IMR-90 (cell line): ENCODE measurements around the gene RIPOR2. TPM values are rescaled to one million over a fixed set of nuclear protein-coding genes. Genes with fewer than 3 reads are reported as not detected.

Experiments
- ATAC-seq: fragments of 200-7000 bp; cut with Tn5 transposase; 2 replicates; pipeline ENCODE4 v1.9.1; 2020; ENCODE audit warnings: low read depth, mild to moderate bottlenecking, moderate library complexity
- BruUV-seq: library from RNA; stranded (reverse); fragments of 400-500 nt; replicated peaks from 2 replicates; lab custom pipeline; 2021; lab: Mats Ljungman, UMichigan
- CTCF ChIA-PET: fragments of 300-600 bp; formaldehyde crosslinking; extraction: SDS; loops from one replicate; lab custom pipeline; 2021; ENCODE audit warnings: antibody characterized with exemption; lab: Yijun Ruan, JAX
- POLR2A ChIA-PET: fragments of 300-600 bp; sonication (Branson Sonifier 250); formaldehyde crosslinking; loops from one replicate; lab custom pipeline; 2022; ENCODE audit warnings: antibody characterized with exemption; ENCODE audit not compliant: unreplicated experiment; lab: Charles Lee
- DNase-seq: peaks from one replicate; pipeline ENCODE4 v3.0.0; 2013
- H2AFZ ChIP-seq: replicated peaks from 2 replicates; pipeline ENCODE3; 2013; ENCODE audit warnings: low read length, mild to moderate bottlenecking; ENCODE audit not compliant: poor library complexity
- H2AK5ac ChIP-seq: 2 replicates; pipeline ENCODE4 v1.6.1; 2013; ENCODE audit warnings: low read depth, low read length, inconsistent platforms
- H2AK9ac ChIP-seq: replicated peaks from 2 replicates; pipeline ENCODE3; 2013; ENCODE audit warnings: mild to moderate bottlenecking, low read depth, low read length, moderate library complexity; ENCODE audit not compliant: poor library complexity
- H2BK120ac ChIP-seq: 2 replicates; pipeline ENCODE4 v1.6.1; 2013; ENCODE audit warnings: low read depth, low read length, inconsistent platforms
- H2BK15ac ChIP-seq: 3 replicates; pipeline ENCODE4 v1.6.1; 2013; ENCODE audit warnings: low read depth, low read length, inconsistent platforms
- H2BK20ac ChIP-seq: 2 replicates; pipeline ENCODE4 v1.6.1; 2013; ENCODE audit warnings: low read depth, mild to moderate bottlenecking, inconsistent platforms, low read length, moderate library complexity
- H2BK5ac ChIP-seq: 2 replicates; pipeline ENCODE4 v1.6.1; 2013; ENCODE audit warnings: mild to moderate bottlenecking, low read depth, low read length, inconsistent platforms; ENCODE audit not compliant: poor library complexity, severe bottlenecking
- H3K14ac ChIP-seq: replicated peaks from 2 replicates; pipeline ENCODE4 v1.6.1; 2013; ENCODE audit warnings: low read depth, low read length, inconsistent platforms
- H3K18ac ChIP-seq: 2 replicates; pipeline ENCODE4 v1.6.1; 2013; ENCODE audit warnings: low read depth, low read length, control low read depth
- H3K23ac ChIP-seq: 2 replicates; pipeline ENCODE4 v1.6.1; 2013; ENCODE audit warnings: low read depth, low read length, inconsistent platforms
- H3K27ac ChIP-seq: 2 replicates; pipeline ENCODE4 v1.5.1; 2013; ENCODE audit warnings: mild to moderate bottlenecking, control low read depth, low read length; ENCODE audit not compliant: insufficient read depth
- H3K27me3 ChIP-seq: 2 replicates; pipeline ENCODE4 v1.6.1; 2013; ENCODE audit warnings: low read length; ENCODE audit not compliant: control insufficient read depth, insufficient read depth
- H3K36me3 ChIP-seq: 2 replicates; pipeline ENCODE4 v1.6.1; 2013; ENCODE audit warnings: low read length, mixed read lengths; ENCODE audit not compliant: control insufficient read depth, insufficient read depth
- H3K4ac ChIP-seq: 2 replicates; pipeline ENCODE4 v1.6.1; 2013; ENCODE audit warnings: low read depth, low read length, inconsistent platforms
- H3K4me1 ChIP-seq: 2 replicates; pipeline ENCODE4 v1.6.1; 2013; ENCODE audit warnings: low read length, mixed read lengths; ENCODE audit not compliant: control insufficient read depth, insufficient read depth
- H3K4me2 ChIP-seq: 2 replicates; pipeline ENCODE4 v1.6.1; 2013; ENCODE audit warnings: low read depth, mild to moderate bottlenecking, control low read depth, low read length, moderate library complexity
- H3K4me3 ChIP-seq: 2 replicates; pipeline ENCODE4 v1.5.1; 2013; ENCODE audit warnings: low read depth, mild to moderate bottlenecking, control low read depth, low read length, moderate library complexity; ENCODE audit not compliant: insufficient read depth
- H3K56ac ChIP-seq: 2 replicates; pipeline ENCODE4 v1.6.1; 2013; ENCODE audit warnings: low read length, inconsistent platforms; ENCODE audit not compliant: insufficient read depth; ENCODE audit errors: extremely low read depth
- H3K79me1 ChIP-seq, 2 experiments: 2 replicates each; pipeline ENCODE4 v1.6.1; 2013; ENCODE audit warnings: low read length in 2 of 2, inconsistent platforms in 1 of 2, low read depth in 1 of 2
- H3K9ac ChIP-seq: 2 replicates; pipeline ENCODE4 v1.6.1; 2013; ENCODE audit warnings: low read depth, low read length, control low read depth
- H3K9me1 ChIP-seq: 2 replicates; pipeline ENCODE4 v1.6.1; 2013; ENCODE audit warnings: low read length, inconsistent platforms; ENCODE audit not compliant: insufficient read depth
- H3K9me3 ChIP-seq: 2 replicates; pipeline ENCODE4 v1.6.1; 2013; ENCODE audit warnings: low read length; ENCODE audit not compliant: control insufficient read depth, insufficient read depth
- H4K20me1 ChIP-seq: 2 replicates; pipeline ENCODE4 v1.6.1; 2013; ENCODE audit warnings: low read length, inconsistent platforms; ENCODE audit not compliant: insufficient read depth
- H4K5ac ChIP-seq: 2 replicates; pipeline ENCODE4 v1.6.1; 2013; ENCODE audit warnings: mild to moderate bottlenecking, low read depth, low read length, control low read depth
- H4K8ac ChIP-seq, 2 experiments: 2 replicates each; pipeline ENCODE4 v1.6.1; 2013; ENCODE audit warnings: low read depth in 2 of 2, low read length in 2 of 2, control low read depth in 1 of 2, inconsistent platforms in 1 of 2
- H4K91ac ChIP-seq: 2 replicates; pipeline ENCODE4 v1.6.1; 2013; ENCODE audit warnings: low read depth, low read length, inconsistent platforms; ENCODE audit not compliant: insufficient read depth
- CEBPB ChIP-seq: IDR thresholded peaks from 2 replicates; pipeline ENCODE4 v1.6.1; 2012; ENCODE audit warnings: low read depth, low read length, improper control_type of control experiment
- FOS ChIP-seq: fragments of 150-350 bp; IDR thresholded peaks from 2 replicates; pipeline ENCODE4 v1.6.1; 2016; ENCODE audit warnings: low read depth, low read length
- MAFK ChIP-seq: IDR thresholded peaks from 2 replicates; pipeline ENCODE4 v1.6.1; 2012; ENCODE audit warnings: low read depth, low read length, improper control_type of control experiment
- MXI1 ChIP-seq: IDR thresholded peaks from 2 replicates; pipeline ENCODE4 v1.6.1; 2012; ENCODE audit warnings: low read depth, mild to moderate bottlenecking, low read length, moderate library complexity, borderline replicate concordance
- NFE2L2 ChIP-seq: fragments of 150-350 bp; IDR thresholded peaks from 2 replicates; pipeline ENCODE4 v1.6.1; 2016; ENCODE audit warnings: low read depth, mild to moderate bottlenecking, low read length
- POLR2A ChIP-seq: IDR thresholded peaks from 2 replicates; pipeline ENCODE4 v1.6.1; 2012; ENCODE audit warnings: mild to moderate bottlenecking, low read depth, low read length
- SMC3 ChIP-seq: fragments of 150-350 bp; IDR thresholded peaks from 2 replicates; pipeline ENCODE4 v1.6.1; 2016; ENCODE audit warnings: low read depth, mild to moderate bottlenecking, antibody characterized with exemption, low read length, moderate library complexity
- WGBS, 2 experiments: methylation state at CpG; one replicate each; pipeline versions ENCODE4 v1.1.5 to v1.1.7; 2013; ENCODE audit warnings: missing lambda C conversion rate in 2 of 2; ENCODE audit not compliant: insufficient read length in 1 of 2; ENCODE audit errors: extremely low coverage in 2 of 2; 5-methylcytosine and 5-hydroxymethylcytosine counted together
- dilution Hi-C: fragments of 300-500 bp; cut with HindIII; formaldehyde crosslinking; loops from one replicate; pipeline ENCODE4 v1.14.3; 2018; ENCODE audit warnings: low sequenced_read_pairs; ENCODE audit not compliant: unreplicated experiment
- in situ Hi-C: fragments of 300-500 bp; cut with MboI; formaldehyde crosslinking; loops from 3 replicates; pipeline ENCODE4 v1.14.3; 2019; ENCODE audit warnings: low sequenced_read_pairs, inconsistent platforms, mixed read lengths
- intact Hi-C: fragments of 100-400 bp; cut with micrococcal nuclease; formaldehyde crosslinking; loops from 2 replicates; pipeline ENCODE4 v1.10.0; 2022
- polyA plus RNA-seq, 3 experiments: library from polyadenylated mRNA; depleted of rRNA; stranded (reverse); fragments of >200 nt; gene quantifications; 2 replicates each; pipeline ENCODE4 v1.2.3, GENCODE V29; 2012; ENCODE audit warnings: low replicate concordance in 1 of 3
- total RNA-seq: library from RNA; depleted of rRNA; stranded (reverse); fragments of >200 nt; gene quantifications from 2 replicates; pipeline ENCODE4 v1.2.3, GENCODE V29; 2012
- TF ChIP-seq, protein P1 (sequence below): conservative IDR thresholded peaks from 2 replicates; pipeline ENCODE4 v1.5.1; 2012; ENCODE audit warnings: mild to moderate bottlenecking, low read depth, low read length, improper control_type of control experiment

Gene RIPOR2
- total and polyA plus RNA-seq, 2 of the 4 experiments (the other 2 are of a cell fraction), result 1.1 to 1.2 TPM

DNA sequence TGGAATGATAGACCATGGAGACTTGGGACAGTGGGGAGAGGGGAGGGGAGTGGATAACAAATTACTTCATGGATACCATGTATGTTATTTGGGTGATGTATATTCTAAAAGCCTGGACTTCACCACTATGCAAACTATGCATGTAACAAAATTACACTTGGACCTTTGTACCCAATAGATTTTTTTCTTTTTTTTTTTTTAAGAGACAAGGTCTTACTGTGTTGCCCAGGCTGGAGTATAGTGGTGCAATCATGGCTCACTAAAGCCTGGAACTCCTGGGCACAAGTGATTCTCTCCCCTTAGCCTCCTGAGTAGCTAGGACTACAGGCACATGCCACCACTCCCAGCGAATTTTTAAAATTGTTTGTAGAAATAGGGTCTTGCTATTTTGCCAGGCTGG lies 45.3 kb downstream of the RIPOR2 start:
- no TSS peak for BruUV-seq
- H3K27me3 ChIP-seq, result no peaks in the 10 kb centered on the region
- in situ Hi-C loops, result no loop called here

More for the DNA sequence above, 45.3 kb downstream of the RIPOR2 start:
- Histone ChIP-seq H4K5ac (no peak overlapping the region), H4K20me1 (no peaks in the 10 kb centered on the region), H3K27ac (no peak overlapping the region), H3K23ac (no peak overlapping the region), H3K9ac (no peak overlapping the region), H3K9me3 (no peaks in the 10 kb centered on the region), H3K36me3 (no peaks in the 10 kb centered on the region), H3K18ac (no peak overlapping the region), H2AK5ac (no peak overlapping the region), H3K9me1 (no peaks in the 10 kb centered on the region), H3K4me3 (no peak overlapping the region), H2BK15ac (no peak overlapping the region), H2BK5ac (no peak overlapping the region), H4K91ac (no peak overlapping the region), H3K4me2 (no peak overlapping the region), H2BK120ac (no peak overlapping the region), H2BK20ac (no peak overlapping the region), H3K79me1 (peaks cover 0 to 4% of the 10 kb centered on the region in 2 experiments; a peak in 2 of 4 replicates), H3K14ac (no peak overlapping the region), H2AK9ac (no peak overlapping the region), H3K4me1 (0 out of 2 replicates have a peak, but pooled peaks cover 2% of the 10 kb centered on the region), H3K4ac (no peak overlapping the region), H3K56ac (no peak overlapping the region), H4K8ac (no peak overlapping the region), H2AFZ (no peak overlapping the region)
- no CpG with 5 or more reads among the region's 1 CpG for WGBS, 2 experiments
- no peak for TF ChIP-seq MXI1
- no peak for TF ChIP-seq POLR2A
- TF ChIP-seq NFE2L2, result no peak
- no peak for TF ChIP-seq MAFK
- TF ChIP-seq SMC3, result no peak
- no peak for TF ChIP-seq CEBPB
- TF ChIP-seq, protein P1, sequence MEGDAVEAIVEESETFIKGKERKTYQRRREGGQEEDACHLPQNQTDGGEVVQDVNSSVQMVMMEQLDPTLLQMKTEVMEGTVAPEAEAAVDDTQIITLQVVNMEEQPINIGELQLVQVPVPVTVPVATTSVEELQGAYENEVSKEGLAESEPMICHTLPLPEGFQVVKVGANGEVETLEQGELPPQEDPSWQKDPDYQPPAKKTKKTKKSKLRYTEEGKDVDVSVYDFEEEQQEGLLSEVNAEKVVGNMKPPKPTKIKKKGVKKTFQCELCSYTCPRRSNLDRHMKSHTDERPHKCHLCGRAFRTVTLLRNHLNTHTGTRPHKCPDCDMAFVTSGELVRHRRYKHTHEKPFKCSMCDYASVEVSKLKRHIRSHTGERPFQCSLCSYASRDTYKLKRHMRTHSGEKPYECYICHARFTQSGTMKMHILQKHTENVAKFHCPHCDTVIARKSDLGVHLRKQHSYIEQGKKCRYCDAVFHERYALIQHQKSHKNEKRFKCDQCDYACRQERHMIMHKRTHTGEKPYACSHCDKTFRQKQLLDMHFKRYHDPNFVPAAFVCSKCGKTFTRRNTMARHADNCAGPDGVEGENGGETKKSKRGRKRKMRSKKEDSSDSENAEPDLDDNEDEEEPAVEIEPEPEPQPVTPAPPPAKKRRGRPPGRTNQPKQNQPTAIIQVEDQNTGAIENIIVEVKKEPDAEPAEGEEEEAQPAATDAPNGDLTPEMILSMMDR, result no peak
- no peak for TF ChIP-seq FOS
- dilution Hi-C loops, result no loop called here
- intact Hi-C loops, result no loop called here
- ChIA-PET POLR2A (no interaction called here), CTCF (interaction anchor here (1.2 kb wide), 1 partner anchor 19 kb away, joined by 3 read pairs; no protein-coding TSS in a partner anchor)
- no peak for ATAC-seq
- DNase-seq, result no peak
